Activated CD4-positive, alpha-beta T cell treated with anti-CD3 and anti-CD28 coated beads for 48 hours (primary cell): ENCODE measurements around the gene NOTCH3.

Experiments
- DNase-seq: peaks from one replicate; pipeline ENCODE4 v3.0.0-alpha.2; 2020

NOTCH3 gene

DNA sequence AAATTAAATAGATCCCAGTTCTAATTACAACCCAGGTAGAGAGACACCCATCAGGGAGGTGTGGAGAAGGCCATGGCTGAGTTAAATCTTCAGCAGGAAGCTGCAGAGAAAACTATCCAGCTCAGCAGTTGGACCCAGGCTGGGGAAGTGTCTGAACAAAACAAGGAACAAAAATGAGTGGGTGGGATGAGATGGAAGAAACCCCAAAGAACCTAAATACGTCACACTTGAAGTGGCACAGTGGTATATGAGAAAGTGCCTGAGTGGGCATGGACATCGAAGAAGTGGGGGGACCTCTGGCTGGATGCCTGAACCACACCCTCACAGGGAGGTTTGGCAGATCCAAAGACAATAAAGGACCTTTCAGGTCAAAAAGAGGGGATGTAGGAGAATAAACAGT, 35.0 kb upstream of the NOTCH3 start:
- no peak for DNase-seq

- no peak for DNase-seq
Observed at GRCh38 chr19:15234431-15235130, 33.8 kb upstream of the NOTCH3 start.

GRCh38 chr19:15231271-15231670, 30.5 kb upstream of the NOTCH3 start:
- no peak for DNase-seq

- DNase-seq, result no peak
Observed at GRCh38 chr19:15227261-15227660, 26.5 kb upstream of the NOTCH3 start.

DNA sequence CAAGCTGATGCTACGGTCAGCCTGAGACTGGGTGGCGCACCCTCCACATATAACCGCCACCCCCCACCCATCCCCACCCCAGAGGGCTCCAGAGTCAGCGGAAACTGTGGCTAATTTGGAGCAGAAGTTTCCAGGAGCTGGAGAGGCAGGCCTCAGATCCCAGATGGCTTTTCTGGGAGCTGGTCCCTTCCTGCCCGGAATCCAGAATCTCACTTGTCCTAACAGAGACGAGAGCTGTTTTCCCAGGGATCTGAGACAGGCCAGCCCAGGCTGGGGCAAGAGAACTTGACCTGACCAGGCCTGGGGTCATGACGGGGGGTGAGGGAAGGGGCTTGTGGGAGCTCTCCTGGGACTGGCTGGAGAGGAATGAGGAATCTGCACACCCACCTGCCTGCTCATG, 25.0 kb upstream of the NOTCH3 start:
- DNase-seq, result no peak

DNA sequence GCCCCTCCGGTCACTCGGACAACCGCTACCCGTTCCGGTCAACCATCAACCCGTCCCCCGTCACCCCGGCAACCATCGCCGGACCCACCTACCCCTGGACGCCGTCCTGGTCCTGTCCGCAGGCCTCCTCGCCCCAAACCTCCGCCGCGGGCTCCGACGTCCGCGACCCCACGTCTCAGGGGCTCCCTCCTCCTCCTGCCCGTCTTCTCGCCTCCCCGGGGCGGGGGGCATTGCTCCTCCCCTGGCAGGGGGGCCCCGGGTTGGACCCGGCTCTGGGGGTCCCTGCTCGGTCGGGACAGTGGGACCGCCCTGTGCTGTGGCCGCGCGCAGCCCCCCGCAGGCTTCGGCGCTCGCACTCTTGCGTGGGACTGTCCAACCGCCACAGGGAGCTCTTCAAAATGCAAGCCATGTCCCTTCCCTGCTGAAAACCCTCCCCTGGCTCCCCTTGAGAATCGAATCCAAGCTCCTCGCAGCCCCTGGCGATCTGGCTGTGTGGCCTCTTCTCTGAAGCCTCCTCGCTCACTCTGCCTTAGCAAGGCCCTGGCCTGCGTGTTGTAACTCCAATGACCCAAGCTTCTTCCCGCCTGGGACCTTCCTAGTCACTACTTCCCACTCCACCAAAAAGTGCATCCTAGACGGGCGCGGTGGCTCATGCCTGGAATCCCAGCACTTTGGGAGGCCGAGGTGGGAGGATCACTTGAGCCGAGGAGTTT, 23.0 kb upstream of the NOTCH3 start:
- DNase-seq, result no peak

DNA sequence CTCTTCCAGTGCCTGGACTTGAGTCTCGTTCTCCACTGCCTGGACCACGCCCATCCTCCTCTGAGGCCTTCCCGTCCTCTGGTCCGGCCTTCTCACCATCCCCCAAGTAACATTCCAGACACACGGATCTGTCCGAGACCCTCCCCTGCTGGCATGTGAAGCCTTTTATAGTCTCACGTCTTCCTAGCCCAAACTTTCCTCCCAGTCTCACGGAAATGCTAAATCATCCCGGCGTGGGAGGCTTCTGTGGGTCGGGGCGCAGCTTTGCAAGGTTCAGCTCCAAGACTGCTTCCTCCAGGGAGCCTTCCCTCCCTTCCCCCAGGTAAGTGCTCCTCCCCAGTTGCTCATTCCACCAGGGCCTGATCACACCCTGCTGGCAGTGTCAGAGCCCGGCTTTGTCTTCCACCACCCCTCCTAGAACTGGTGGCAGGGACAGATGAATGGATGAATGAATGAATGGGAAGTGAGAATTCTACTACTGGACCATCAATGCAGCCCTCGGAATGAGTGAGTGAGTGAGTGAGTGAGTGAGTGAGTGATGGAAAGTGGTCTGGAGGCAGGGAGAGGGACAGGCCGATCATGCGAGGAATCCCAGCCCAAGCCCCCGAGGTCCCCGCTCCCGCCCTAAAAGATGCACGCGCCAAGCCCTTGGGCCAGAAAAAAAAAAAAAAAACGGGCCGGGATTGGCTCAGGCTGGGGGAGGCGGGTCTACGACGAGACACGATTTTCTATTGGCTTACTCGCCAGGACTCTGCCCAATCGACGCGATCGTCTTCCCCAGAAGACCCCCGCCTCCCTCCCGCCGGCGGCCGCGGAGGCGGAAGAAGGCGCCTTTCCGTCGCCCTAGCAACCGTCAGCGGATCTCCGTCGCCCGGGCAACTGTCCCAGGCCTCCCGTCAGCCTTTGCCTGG, 22.2 kb upstream of the NOTCH3 start:
- DNase-seq, result peak; percentile 83

GRCh38 chr19:15220833-15221232, 20.0 kb upstream of the NOTCH3 start:
- no peak for DNase-seq

GRCh38 chr19:15218501-15218900, 17.7 kb upstream of the NOTCH3 start:
- DNase-seq, result no peak

- DNase-seq, result no peak
Observed at GRCh38 chr19:15216363-15216762, 15.6 kb upstream of the NOTCH3 start.

GRCh38 chr19:15213715-15214381, 13.1 kb upstream of the NOTCH3 start:
- no peak for DNase-seq

DNA sequence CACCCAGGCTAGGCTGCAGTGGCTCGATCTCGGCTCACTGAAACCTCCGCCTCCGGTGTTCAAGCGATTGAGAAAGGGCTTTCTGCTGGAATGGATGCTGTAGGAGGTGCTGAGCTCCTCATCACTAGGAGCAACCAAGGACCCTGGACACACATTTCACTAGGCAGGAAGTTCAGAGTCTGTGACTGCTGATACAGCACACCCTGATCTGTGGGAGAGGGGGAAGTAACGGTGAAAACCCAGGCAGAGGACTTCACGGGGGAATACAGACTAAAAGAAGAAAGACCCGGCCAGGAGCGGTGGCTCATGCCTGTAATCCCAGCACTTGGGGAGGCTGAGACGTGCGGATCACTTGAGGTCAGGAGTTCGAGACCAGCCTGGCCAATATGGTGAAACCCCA, 11.9 kb upstream of the NOTCH3 start:
- no peak for DNase-seq

GRCh38 chr19:15210323-15210781, 9.6 kb upstream of the NOTCH3 start:
- no peak for DNase-seq

- DNase-seq, result no peak
Observed at GRCh38 chr19:15201374-15202023, 704 bp upstream of the NOTCH3 start.

DNA sequence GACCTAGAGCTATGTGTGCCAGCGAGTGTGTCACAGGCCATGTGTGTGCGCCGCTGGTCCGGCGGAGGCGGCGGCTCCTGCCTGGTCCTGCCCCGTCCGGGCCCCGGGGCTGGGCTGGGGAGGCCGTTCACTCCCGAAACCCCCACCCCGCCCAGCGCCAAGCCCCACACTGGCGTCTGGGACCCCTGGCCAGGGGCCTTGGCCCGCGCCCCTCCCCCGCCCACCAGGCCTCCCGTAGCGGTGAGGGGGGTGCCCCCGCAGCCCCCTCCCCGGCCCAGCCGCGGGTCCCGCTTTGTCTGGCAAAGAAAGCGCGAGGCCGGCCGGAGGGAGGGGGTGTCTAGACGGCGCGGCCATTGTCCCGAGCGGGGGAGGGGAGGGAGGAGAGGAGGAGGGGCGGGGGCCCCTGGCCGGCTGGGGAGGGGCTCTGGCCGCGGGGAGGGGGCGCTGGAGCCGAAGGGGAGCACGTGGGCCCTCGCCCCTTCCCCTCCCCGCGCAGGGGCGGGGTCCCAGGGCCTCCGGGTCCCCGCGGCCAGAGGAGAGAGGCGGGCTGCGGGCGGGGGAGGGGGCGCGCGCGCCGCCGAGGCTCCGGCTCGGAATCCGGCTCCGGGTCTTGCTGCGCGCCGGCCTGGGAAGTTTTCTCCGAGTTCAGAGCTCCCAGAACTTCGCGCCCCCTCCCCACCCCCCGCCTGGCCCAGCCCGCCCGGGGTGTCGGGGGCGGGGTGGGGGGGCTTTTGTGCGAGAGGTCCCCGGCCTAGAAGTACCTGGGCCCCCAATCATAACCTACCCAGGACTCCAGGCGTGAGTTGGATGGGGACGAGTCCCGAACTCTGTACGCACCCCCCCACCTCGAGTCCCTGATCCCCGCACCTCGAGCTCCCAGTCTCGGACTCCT, 888 bp downstream of the NOTCH3 start:
- no peak for DNase-seq

GRCh38 chr19:15198951-15199660, 1.7 kb downstream of the NOTCH3 start:
- DNase-seq, result no peak

DNA sequence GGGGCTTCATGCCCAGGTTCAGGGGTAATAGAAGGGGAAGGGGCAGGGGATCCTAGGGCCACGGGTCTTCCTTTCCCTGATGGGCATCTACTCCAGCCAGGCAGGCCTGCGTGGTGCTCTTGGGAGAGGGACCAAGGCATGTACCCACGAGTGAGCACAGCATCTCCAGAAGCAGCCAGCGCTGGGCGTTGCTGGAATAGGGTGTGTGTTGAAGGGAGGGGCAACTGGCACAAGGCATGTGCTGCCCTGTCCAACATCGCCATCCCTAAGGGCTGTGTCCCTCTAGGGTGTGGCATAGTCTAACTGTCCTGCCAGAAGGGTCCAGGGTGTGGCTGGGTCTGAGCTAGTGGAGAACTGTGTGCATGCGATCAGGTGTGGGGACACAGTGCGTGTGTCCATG, 2.9 kb downstream of the NOTCH3 start:
- DNase-seq, result no peak

DNA sequence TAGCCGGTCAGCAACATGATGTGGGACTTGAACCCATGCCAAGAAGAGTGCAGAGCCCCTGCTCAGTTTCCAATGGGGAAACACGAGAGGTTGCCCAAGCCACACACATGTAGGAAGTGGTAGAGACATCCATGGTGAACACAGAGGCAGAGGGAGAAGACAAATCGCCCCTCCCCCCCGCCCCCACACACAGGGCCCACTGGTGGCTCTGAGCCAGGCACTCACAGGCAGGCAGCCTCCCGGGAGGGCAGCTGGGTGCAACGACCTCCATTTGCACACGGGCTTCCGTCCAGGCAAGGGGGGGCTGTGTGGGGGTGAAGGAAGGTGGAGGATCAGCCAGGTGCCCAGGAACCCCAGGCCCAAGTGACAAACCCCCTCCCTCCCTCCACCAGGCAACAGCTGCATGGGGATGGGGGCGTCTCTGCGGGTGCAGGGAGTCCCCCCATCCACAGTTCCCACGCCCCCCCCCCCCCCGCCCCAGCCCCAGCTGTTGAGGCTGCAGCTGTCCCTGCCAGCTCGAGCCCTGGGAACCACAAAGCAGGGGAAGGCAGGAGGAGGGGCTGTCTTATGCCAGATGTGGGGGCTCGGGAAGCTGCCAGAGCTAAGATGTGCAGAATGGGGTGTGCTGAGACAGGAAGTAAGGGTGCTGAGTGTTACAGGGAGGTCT, 3.4 kb downstream of the NOTCH3 start:
- no peak for DNase-seq

GRCh38 chr19:15196360-15197005, 4.3 kb downstream of the NOTCH3 start:
- DNase-seq, result no peak
